ENCODE results near the gene NDUFB8. TPM values are rescaled to one million over a fixed set of nuclear protein-coding genes. Genes with fewer than 3 reads are reported as not detected.

The NDUFB8 gene
- total RNA-seq, 1 experiment from 2014 or later: 297 TPM

GRCh38 chr10:100528921-100529474 is 673 bp downstream of the NDUFB8 start:
- POLR2A ChIA-PET (ENCODE audit: low non-redundant PET): no interaction called here
- Histone ChIP-seq H3K4me1 (ENCODE audit: insufficient read depth, low read length, poor library complexity, severe bottlenecking) (peaks cover 7% of the 10 kb centered on the region), H3K27ac (ENCODE audit: low read depth, low read length, poor library complexity, severe bottlenecking) (peak overlapping the region; percentile 80), H3K4me3 (ENCODE audit: low read depth, low read length, poor library complexity, severe bottlenecking) (peak overlapping the region; percentile 76), H3K9me3 (ENCODE audit: low read depth, low read length, poor library complexity, severe bottlenecking) (no peaks in the 10 kb centered on the region), H3K36me3 (ENCODE audit: insufficient read depth, low read length, poor library complexity, severe bottlenecking) (peaks cover 32% of the 10 kb centered on the region), H3K27me3 (replicated peaks; ENCODE audit: insufficient read depth, low read depth, low read length, poor library complexity) (no peaks in the 10 kb centered on the region)
- peak; percentile 52 for DNase-seq (ENCODE audit: low spot score)
- intact Hi-C loops (cut with micrococcal nuclease; ENCODE audit: unreplicated experiment): loop anchor here (1.0 kb wide), 1 partner anchor 38 kb away; no protein-coding TSS in a partner anchor
- no peak for TF ChIP-seq EZH2 (IDR thresholded peaks at IDR 0.05; ENCODE audit: borderline replicate concordance, low read depth, low read length, poor library complexity, severe bottlenecking)
- TF ChIP-seq CTCF (conservative IDR thresholded peaks at IDR 0.05; ENCODE audit: low read depth, low read length): no peak
- CTCF ChIA-PET: no interaction called here
- no TSS peak for BruUV-seq (replicated peaks)

- H3K27me3 ChIP-seq (replicated peaks; ENCODE audit: insufficient read depth, low read depth, low read length, poor library complexity): no peaks in the 10 kb centered on the region
- intact Hi-C loops (cut with micrococcal nuclease; ENCODE audit: unreplicated experiment): loop anchor here (1.0 kb wide), 1 partner anchor 37 kb away; no protein-coding TSS in a partner anchor
- CTCF ChIA-PET: no interaction called here
- POLR2A ChIA-PET (ENCODE audit: low non-redundant PET): no interaction called here
- BruUV-seq (replicated peaks): TSS peak; percentile 65
- no peaks in the 10 kb centered on the region for H3K9me3 ChIP-seq (ENCODE audit: low read depth, low read length, poor library complexity, severe bottlenecking)
- DNase-seq (ENCODE audit: low spot score): peak; percentile 27
- no peak overlapping the region for H3K27ac ChIP-seq (ENCODE audit: low read depth, low read length, poor library complexity, severe bottlenecking)
- H3K4me1 ChIP-seq (ENCODE audit: insufficient read depth, low read length, poor library complexity, severe bottlenecking): peaks cover 7% of the 10 kb centered on the region
- no peak for TF ChIP-seq EZH2 (IDR thresholded peaks at IDR 0.05; ENCODE audit: borderline replicate concordance, low read depth, low read length, poor library complexity, severe bottlenecking)
- no peak for TF ChIP-seq CTCF (conservative IDR thresholded peaks at IDR 0.05; ENCODE audit: low read depth, low read length)
- H3K36me3 ChIP-seq (ENCODE audit: insufficient read depth, low read length, poor library complexity, severe bottlenecking): peaks cover 36% of the 10 kb centered on the region
- peak overlapping the region; percentile 76 for H3K4me3 ChIP-seq (ENCODE audit: low read depth, low read length, poor library complexity, severe bottlenecking)
These were observed 1.4 kb downstream of the NDUFB8 start for GRCh38 chr10:100528123-100528886.

- peaks cover 7% of the 10 kb centered on the region for H3K4me1 ChIP-seq (ENCODE audit: insufficient read depth, low read length, poor library complexity, severe bottlenecking)
- TF ChIP-seq EZH2 (IDR thresholded peaks at IDR 0.05; ENCODE audit: borderline replicate concordance, low read depth, low read length, poor library complexity, severe bottlenecking) (no peak), CTCF (conservative IDR thresholded peaks at IDR 0.05; ENCODE audit: low read depth, low read length) (0 out of 2 replicates have a peak, but pooled peaks have one; percentile 19)
- peaks cover 36% of the 10 kb centered on the region for H3K36me3 ChIP-seq (ENCODE audit: insufficient read depth, low read length, poor library complexity, severe bottlenecking)
- no peak for DNase-seq (ENCODE audit: low spot score)
- H3K4me3 ChIP-seq (ENCODE audit: low read depth, low read length, poor library complexity, severe bottlenecking): no peak overlapping the region
- intact Hi-C loops (cut with micrococcal nuclease; ENCODE audit: unreplicated experiment): no loop called here
- H3K27ac ChIP-seq (ENCODE audit: low read depth, low read length, poor library complexity, severe bottlenecking): no peak overlapping the region
- no peaks in the 10 kb centered on the region for H3K27me3 ChIP-seq (replicated peaks; ENCODE audit: insufficient read depth, low read depth, low read length, poor library complexity)
- ChIA-PET CTCF (no interaction called here), POLR2A (ENCODE audit: low non-redundant PET) (no interaction called here)
- H3K9me3 ChIP-seq (ENCODE audit: low read depth, low read length, poor library complexity, severe bottlenecking): no peaks in the 10 kb centered on the region
- no TSS peak for BruUV-seq (replicated peaks)
These were observed 5.0 kb downstream of the NDUFB8 start for GRCh38 chr10:100524638-100525037.
